GM15510 (cell line): ENCODE results near the gene MAPK11.

ENCODE experiments used
- POLR2A ChIP-seq: IDR thresholded peaks from 3 replicates; pipeline ENCODE4 v1.6.1; 2011; ENCODE audit warnings: borderline replicate concordance; ENCODE audit not compliant: insufficient read length; ENCODE audit errors: extremely low read depth

The MAPK11 gene

GRCh38 chr22:50269970-50270665 lies at the start of gene MAPK11:
Gene MAPK11, minus strand, starts transcription at chr22:50270380. Its CDS starts 88 bp downstream, at chr22:50270292.
- no peak for TF ChIP-seq POLR2A

DNA sequence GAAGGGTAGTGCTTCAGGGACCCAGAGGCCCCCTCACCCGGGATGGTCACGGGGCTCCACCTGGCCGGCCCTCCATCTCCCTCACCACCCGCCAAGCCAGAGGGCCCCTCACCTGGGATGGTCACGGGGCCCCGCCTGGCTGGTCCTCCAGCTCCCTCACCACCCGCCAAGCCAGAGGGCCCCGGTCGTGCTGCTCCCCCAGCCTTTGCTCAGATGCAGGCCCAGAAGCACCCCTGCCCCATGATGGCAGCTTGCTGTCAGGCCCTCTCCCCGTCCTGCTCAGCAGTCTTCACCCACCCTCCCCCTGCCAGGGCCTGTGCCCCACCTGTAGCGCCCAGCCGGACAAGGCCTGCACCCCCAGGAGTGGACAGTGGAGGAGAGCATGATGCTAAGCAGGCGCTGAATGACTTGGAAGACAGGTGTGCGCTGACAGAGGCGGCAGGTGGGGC lies 49.3 kb upstream of the MAPK11 start:
- TF ChIP-seq POLR2A: no peak

GRCh38 chr22:50318698-50319411 lies 48.7 kb upstream of the MAPK11 start:
- no peak for TF ChIP-seq POLR2A

DNA sequence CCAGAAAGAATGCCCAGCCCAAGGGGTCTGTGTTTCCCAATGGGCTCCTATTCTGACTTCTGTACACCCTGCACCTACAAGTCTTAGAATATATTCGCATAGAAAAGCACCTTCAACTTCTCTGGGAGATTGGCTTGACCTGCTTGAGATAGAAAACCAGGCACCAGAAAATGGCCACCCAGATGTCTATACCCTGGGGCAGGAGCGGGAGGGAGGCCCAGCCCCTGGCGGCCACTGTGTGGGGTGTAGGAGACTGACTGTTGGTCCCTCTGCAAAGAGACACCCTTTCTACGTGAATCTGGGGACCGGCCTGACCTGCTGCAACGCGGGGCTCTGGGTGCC lies 48.1 kb upstream of the MAPK11 start:
- TF ChIP-seq POLR2A: no peak

DNA sequence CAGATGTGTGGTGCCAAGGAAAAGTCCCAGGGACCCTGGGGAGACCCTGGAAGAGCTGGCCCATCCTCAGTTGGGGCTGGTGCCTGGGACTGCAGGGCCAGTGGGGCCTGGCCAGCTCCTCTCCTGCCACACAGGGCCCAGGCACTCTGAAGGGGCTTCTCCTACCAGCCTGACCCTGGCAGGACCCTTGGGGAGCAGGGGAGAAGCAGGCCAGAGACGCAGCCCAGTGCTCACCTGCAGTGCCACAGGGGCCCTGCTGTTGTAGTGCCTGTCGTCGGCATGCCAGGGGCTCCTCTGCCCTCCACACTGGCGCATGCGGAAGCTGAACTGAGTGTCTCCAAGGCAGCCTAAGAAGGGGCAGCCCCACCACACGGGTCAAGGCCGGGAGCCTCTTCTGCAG lies 47.5 kb upstream of the MAPK11 start:
- TF ChIP-seq POLR2A: no peak

DNA sequence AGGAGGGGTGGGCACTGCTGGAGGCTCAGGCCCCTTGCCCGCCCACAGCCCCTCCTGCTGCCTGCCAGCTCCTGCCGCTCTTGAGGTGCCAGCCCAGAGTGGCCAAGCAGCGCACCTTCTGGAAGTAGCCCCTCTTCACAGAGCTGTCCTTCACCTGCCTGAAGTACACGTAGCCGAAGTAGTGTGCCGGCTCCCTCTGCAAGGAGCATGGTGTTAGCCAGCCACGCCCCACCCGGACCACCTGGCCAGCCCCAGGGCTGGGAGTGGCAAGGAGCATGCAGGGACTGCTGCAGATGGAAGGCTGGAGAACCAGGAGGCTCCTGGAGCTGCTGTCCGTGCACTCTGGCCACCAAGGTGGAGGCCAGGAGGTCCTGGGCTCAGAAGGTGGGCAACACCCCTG lies 47.0 kb upstream of the MAPK11 start:
- no peak for TF ChIP-seq POLR2A

GRCh38 chr22:50316114-50317065 lies 46.2 kb upstream of the MAPK11 start:
- no peak for TF ChIP-seq POLR2A

- TF ChIP-seq POLR2A: no peak
These were observed 45.3 kb upstream of the MAPK11 start for GRCh38 chr22:50315289-50316113.

- TF ChIP-seq POLR2A: peak; percentile 72
These were observed 44.5 kb upstream of the MAPK11 start for GRCh38 chr22:50314455-50315288.

- TF ChIP-seq POLR2A: no peak
These were observed 43.9 kb upstream of the MAPK11 start for GRCh38 chr22:50314081-50314454.

GRCh38 chr22:50313600-50313999 lies 43.4 kb upstream of the MAPK11 start:
- TF ChIP-seq POLR2A: no peak

DNA sequence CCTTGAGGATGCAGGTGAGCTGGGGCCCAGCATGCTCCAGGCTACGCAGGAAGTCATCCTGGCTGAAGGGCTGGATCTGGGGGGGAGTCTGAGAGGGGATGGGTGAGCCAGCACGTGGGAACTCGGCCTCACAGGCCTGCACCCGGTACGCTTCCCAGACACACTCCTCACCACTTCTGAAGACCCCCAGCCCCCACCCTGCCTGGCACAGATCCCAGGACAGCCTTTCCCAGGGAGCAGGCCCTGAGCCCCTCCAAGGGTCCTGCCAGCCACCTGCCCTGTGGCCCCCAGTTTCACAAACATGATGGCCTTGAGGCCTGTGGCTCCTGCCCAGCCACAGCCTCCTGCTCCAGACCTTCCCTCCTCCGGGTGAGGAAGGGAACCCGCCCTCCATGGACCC lies 42.8 kb upstream of the MAPK11 start:
- TF ChIP-seq POLR2A: no peak

DNA sequence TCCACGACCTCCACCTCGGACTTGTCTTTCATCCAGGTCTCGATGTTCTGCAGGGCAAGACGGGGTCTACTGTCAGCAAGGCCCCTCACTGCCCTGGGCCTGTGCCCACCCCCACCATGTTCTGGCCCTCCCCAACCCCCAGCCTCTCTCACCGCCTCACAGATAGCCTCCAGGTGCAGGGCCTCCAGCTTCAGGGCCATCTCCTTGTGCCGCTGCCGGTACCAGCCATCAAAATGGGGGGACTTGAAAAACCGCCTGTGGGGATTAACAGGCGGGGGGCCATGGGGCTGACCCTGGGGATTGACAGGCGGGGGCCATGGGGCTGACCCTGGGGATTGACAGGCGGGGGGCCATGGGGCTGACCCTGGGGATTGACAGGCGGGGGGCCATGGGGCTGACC lies 42.2 kb upstream of the MAPK11 start:
- no peak for TF ChIP-seq POLR2A

DNA sequence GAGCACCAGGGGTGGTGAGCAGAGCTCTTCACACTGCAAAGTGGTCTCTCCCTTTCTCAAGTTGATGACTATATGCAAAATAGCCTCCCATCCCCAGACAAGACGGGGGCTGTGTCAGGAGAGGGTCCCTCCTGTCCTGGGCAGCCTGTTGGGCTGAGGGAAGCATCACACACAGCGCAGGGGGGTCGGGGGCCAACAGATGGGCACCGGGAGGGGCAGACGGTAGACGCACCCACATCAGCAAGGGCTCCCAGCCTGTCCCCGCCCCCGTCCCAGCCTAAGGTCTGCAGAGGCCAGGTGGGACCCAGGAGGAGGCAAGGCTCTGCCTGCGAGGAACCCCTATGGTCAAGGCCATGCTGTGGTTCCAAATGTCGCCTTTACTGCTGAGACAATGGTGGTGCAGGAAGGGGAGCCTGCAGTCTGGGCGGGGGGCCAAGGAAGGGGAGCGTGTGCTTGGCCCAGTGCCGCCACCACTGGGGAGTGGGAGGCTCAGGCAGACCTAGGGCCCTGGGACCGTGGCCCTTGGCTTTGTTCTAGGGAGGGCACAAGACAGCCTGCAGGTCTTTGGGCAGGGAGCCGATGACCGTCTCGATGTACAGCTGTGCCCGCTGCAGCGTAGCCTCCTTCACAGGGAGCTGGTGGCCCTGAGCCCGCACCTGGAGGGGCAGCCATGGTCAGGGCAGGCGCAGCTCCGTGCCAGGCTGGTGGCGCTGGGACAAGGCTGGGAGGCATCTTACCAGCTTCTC lies 41.6 kb upstream of the MAPK11 start:
- no peak for TF ChIP-seq POLR2A
